Measurements from ENCODE around the gene MAST4.

DNA sequence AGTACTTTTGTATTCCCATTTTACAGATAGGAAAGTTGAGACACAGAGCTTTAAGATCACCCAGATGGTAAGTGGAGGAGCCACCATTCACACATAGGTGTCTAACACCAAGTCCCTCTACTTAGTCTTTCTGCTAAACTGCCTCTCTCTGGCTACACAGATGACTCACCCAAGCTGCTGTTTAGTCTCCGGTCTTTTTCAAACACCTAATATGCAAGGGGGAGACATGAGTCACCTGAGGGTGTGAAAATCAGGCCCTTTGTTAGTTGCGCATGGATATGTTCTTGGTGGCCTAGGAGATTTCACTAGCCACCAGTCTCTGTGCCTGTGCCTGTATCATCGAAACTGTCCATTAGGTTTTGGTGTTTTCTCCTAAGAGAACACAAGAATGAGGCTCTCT lies 117.8 kb downstream of the MAST4 start:
- TF ChIP-seq, protein P1, sequence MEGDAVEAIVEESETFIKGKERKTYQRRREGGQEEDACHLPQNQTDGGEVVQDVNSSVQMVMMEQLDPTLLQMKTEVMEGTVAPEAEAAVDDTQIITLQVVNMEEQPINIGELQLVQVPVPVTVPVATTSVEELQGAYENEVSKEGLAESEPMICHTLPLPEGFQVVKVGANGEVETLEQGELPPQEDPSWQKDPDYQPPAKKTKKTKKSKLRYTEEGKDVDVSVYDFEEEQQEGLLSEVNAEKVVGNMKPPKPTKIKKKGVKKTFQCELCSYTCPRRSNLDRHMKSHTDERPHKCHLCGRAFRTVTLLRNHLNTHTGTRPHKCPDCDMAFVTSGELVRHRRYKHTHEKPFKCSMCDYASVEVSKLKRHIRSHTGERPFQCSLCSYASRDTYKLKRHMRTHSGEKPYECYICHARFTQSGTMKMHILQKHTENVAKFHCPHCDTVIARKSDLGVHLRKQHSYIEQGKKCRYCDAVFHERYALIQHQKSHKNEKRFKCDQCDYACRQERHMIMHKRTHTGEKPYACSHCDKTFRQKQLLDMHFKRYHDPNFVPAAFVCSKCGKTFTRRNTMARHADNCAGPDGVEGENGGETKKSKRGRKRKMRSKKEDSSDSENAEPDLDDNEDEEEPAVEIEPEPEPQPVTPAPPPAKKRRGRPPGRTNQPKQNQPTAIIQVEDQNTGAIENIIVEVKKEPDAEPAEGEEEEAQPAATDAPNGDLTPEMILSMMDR (optimal IDR thresholded peaks at IDR 0.05 in 1 of 3, IDR thresholded peaks at IDR 0.05 in 1 of 3, conservative IDR thresholded peaks at IDR 0.05 in 1 of 3; ENCODE audit: extremely low read depth in 1 of 3, insufficient read depth in 2 of 3, low read length in 3 of 3) = no peak
- no peak for TF ChIP-seq EZH2 (IDR thresholded peaks at IDR 0.05; ENCODE audit: low read length)

All from keratinocyte (primary cell).